NCI-H2227 treated with DMSO at 0.1 percent for 48 hours (cell line): Measurements from ENCODE around the gene IER2.
A peak's percentile ranks its signal among the peaks of the same experiment; 100 is the strongest.
"Not testable (repeated sequence)": the region's sequence is repeated elsewhere in the genome, so short reads cannot be mapped to it uniquely, and the experiment has no call there.

ENCODE experiments used
- DNase-seq: peaks from one replicate; lab custom pipeline; 2025; lab: John Stamatoyannopoulos, UW

IER2 gene

DNA sequence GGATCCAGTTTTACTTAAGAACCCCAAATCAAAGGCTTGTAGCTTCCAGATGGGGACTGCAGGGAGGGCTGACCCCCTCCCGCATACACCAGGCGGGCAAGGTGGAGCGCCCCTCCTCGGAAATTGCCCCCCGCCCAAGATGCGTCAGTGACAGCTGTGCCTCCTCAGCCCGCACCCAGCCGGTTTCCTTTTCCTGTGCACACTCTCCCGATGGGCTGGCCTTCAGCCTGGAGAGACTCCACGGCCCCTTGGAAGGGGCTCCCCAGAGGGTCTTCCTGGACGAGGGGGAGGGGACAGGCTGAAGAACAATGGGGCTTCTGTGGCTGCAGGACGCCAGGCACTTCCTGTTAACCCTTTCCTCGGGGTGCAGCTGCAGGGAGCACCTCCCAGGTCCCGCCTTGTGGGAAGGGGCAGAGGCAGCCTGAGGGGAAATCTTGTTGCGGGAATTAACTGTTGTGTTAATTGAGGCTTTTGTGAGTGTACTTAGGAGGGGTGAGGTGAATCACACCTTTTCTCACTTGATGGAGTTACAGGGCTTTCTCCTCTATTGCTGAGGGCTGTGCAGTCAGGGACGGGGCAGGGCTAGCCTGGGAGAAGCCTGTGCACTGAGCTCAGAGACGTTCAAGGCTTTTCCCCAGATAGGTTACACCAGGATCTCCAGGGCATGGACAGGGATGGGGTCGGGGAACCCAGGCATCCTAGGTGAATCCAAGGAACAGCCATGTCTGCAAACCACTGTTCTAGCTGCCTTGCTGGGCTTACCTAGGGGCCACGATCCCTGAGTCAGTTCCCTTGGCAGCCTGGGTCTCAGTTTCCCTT, 14.3 kb downstream of the IER2 start:
- peak; percentile 15 for DNase-seq

- DNase-seq: no peak
Measured at GRCh38 chr19:13165162-13165997, 15.2 kb downstream of the IER2 start.

- not testable (repeated sequence) for DNase-seq
Measured at GRCh38 chr19:13166151-13166550, 15.9 kb downstream of the IER2 start.

- no peak for DNase-seq
Measured at GRCh38 chr19:13169769-13170168, 19.6 kb downstream of the IER2 start.

- DNase-seq: no peak
Measured at GRCh38 chr19:13171146-13171545, 20.9 kb downstream of the IER2 start.

GRCh38 chr19:13172346-13173138, 22.3 kb downstream of the IER2 start:
- no peak for DNase-seq

DNA sequence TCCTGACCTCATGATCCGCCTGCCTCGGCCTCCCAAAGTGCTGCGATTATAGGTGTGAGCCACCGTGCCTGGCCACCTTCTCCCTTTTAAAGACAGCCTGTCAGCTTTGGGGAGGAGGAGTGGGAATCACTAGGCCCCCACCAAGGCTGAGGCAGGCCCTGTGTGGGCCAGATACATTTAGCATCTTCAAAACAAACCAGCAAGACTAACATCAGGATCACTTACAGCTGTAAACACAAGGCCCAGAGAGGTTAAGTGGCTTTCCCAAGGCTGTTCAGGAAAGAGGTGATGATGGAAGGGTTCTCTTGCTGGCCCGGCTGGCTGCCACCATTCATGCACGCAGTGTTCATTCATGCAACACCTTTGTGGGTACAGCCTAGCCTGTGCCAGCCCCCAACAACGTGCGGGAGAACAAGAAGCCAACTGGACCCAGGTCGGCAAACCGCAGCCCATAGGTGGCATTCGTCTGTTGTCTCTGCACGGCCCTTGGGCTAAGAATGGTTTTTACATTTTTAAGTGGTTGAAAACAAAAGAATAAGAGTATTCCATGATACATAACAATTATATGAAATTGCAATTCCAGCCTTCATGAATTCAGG, 23.0 kb downstream of the IER2 start:
- no peak for DNase-seq

GRCh38 chr19:13176345-13176744, 26.1 kb downstream of the IER2 start:
- no peak for DNase-seq

DNA sequence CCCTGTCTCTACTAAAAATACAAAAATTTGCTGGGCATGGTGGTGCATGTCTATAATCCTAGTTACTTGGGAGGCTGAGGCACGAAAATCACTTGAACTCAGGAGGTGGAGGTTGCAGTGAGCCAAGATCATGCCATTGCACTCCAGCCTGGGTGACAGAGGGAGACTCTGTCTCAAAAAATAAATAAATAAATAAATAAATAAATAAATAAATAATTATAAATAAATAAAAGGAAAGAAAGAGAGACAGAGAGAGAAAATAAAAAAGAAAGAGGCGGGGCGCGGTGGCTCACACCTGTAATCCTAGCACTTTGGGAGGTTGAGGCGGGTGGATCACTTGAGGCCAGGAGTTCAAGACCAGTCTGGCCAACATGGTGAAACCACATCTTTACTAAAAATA, 27.4 kb downstream of the IER2 start:
- DNase-seq: not testable (repeated sequence)

GRCh38 chr19:13178291-13178690, 28.1 kb downstream of the IER2 start:
- not testable (repeated sequence) for DNase-seq

GRCh38 chr19:13181747-13182388, 31.7 kb downstream of the IER2 start:
- DNase-seq: no peak

DNA sequence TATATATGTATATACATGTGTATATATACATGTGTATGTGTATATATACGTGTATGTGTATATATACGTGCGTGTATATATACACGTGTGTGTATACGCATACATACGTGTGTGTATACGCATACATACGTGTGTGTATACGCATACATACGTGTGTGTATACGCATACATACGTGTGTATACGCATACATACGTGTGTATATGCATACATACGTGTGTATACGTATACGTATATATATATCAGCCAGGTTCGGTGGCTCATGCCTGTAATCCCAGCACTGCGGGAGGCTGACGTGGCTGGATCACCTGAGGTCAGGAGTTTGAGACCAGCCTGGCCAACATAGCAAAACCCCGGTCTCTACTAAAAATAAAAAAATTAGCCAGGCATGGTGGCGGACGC, 34.7 kb downstream of the IER2 start:
- DNase-seq: not testable (repeated sequence)

- DNase-seq: not testable (repeated sequence)
Measured at GRCh38 chr19:13185763-13186657, 35.8 kb downstream of the IER2 start.

DNA sequence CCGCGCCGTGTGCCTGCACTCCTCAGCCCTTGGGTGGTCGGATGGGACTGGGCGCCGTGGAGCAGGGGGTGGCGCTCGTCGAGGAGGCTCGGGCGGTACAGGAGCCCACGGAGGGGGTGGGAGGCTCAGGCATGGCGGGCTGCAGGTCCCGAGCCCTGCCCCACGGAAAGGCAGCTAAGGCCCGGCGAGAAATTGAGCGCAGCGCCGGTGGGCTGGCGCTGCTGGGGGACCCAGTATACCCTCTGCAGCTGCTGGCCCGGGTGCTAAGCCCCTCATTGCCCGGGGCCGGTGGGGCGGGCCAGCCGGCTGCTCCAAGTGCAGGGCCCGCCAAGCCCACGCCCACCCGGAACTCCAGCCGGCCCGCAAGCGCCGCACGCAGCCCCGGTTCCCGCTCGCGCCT, 36.5 kb downstream of the IER2 start:
- DNase-seq: not testable (repeated sequence)

- no peak for DNase-seq
Measured at GRCh38 chr19:13187419-13187818, 37.2 kb downstream of the IER2 start.

- no peak for DNase-seq
Measured at GRCh38 chr19:13189600-13189999, 39.4 kb downstream of the IER2 start.

GRCh38 chr19:13190781-13191540, 40.8 kb downstream of the IER2 start:
- no peak for DNase-seq

- no peak for DNase-seq
Measured at GRCh38 chr19:13195678-13196077, 45.5 kb downstream of the IER2 start.

GRCh38 chr19:13198634-13199033, 48.4 kb downstream of the IER2 start:
- no peak for DNase-seq

DNA sequence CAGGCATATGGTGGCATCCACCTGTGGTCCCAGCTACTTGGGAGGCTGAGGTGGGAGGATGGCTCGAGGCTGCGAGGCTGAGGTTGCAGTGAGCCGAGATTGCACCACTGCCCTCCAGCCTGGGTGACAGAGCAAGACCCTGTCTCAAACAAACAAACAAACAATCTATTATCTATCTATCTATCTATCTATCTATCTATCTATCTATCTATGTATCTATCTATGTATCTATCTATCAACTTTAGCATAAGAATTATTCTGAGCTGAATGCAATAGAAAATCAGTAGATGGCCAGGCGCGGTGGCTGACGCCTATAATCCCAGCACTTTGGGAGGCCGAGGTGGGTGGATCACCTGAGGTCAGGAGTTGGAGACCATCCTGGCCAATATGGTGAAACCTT, 51.9 kb downstream of the IER2 start:
- not testable (repeated sequence) for DNase-seq
